HepG2 (cell line): ENCODE data around the gene CADM2. TPM values are rescaled to one million over a fixed set of nuclear protein-coding genes. Genes with fewer than 3 reads are reported as not detected.

Source experiments
- ATAC-seq: fragments of 200-7000 bp; cut with Tn5 transposase; 3 replicates; pipeline ENCODE4 v1.9.1; 2020; ENCODE audit warnings: mild to moderate bottlenecking, moderate library complexity
- BruUV-seq: library from RNA; stranded (reverse); fragments of 400-500 nt; replicated peaks from 2 replicates; lab custom pipeline; 2021; lab: Mats Ljungman, UMichigan
- CTCF ChIA-PET: fragments of 300-600 bp; formaldehyde crosslinking; extraction: SDS; loops from one replicate; lab custom pipeline; 2021; ENCODE audit warnings: low total read pairs, inconsistent platforms, low intra/inter-chr PET ratio; lab: Yijun Ruan, JAX
- POLR2A ChIA-PET: fragments of 350-600 bp; sonication (Branson Sonifier 250); formaldehyde crosslinking; loops from one replicate; lab custom pipeline; 2020; ENCODE audit warnings: antibody characterized with exemption, inconsistent platforms; lab: Yijun Ruan, JAX
- DNase-seq: peaks from one replicate; pipeline ENCODE4 v3.0.0-alpha.2; 2015; ENCODE audit warnings: low spot score
- FAIRE-seq: peaks from 3 replicates; lab custom pipeline; 2011; peaks lifted over from hg19 to GRCh38; lab: Jason Lieb, UNC
- H2AFZ ChIP-seq: one replicate; pipeline ENCODE4 v1.6.1; 2011; ENCODE audit warnings: low read length, inconsistent platforms
- H3K27ac ChIP-seq: fragments of 300-600 bp; 3 replicates; pipeline ENCODE4 v1.8.0; 2011; ENCODE audit warnings: mixed run types, mild to moderate bottlenecking, mixed read lengths, low read length, inconsistent platforms; ENCODE audit not compliant: insufficient read depth; ENCODE audit errors: extremely low read length
- H3K27me3 ChIP-seq, 2 experiments: fragments of 200-600 bp in 1 of 2; 2 replicates in 1 of 2; 3 replicates in 1 of 2; pipeline versions ENCODE4 v1.6.0 to v1.8.0; 2011; ENCODE audit warnings: low read length in 2 of 2, mild to moderate bottlenecking in 2 of 2, moderate library complexity in 2 of 2, inconsistent platforms in 1 of 2; ENCODE audit not compliant: insufficient read depth in 2 of 2, control insufficient read depth in 1 of 2
- H3K36me3 ChIP-seq, 2 experiments: fragments of 200-600 bp in 1 of 2; replicated peaks in 1 of 2; 2 replicates in 1 of 2; 3 replicates in 1 of 2; pipeline versions ENCODE4 v1.5.1 to v1.8.0; 2011; ENCODE audit warnings: low read length in 2 of 2, inconsistent platforms in 1 of 2; ENCODE audit not compliant: insufficient read depth in 2 of 2, control insufficient read depth in 1 of 2
- H3K4me1 ChIP-seq: 2 replicates; pipeline ENCODE4 v1.5.1; 2012; ENCODE audit warnings: low read length, inconsistent platforms; ENCODE audit not compliant: insufficient read depth
- H3K4me2 ChIP-seq: 2 replicates; pipeline ENCODE4 v1.6.0; 2011; ENCODE audit warnings: low read depth, low read length, inconsistent platforms
- H3K4me3 ChIP-seq, 3 experiments: fragments of 200-600 bp in 1 of 3; sonication (generic), shearing (Covaris generic) in 1 of 3; replicated peaks in 1 of 3; 2 replicates each; pipeline ENCODE4 v1.5.1; 2011 to 2016; ENCODE audit warnings: low read length in 3 of 3, inconsistent platforms in 2 of 3, low read depth in 2 of 3, mild to moderate bottlenecking in 2 of 3, control low read depth in 1 of 3, mixed read lengths in 1 of 3; ENCODE audit not compliant: insufficient read depth in 1 of 3
- H3K79me2 ChIP-seq: one replicate; pipeline ENCODE4 v1.6.1; 2011; ENCODE audit warnings: low read length, inconsistent platforms; ENCODE audit not compliant: insufficient read depth
- H3K9ac ChIP-seq: 2 replicates; pipeline ENCODE4 v1.6.0; 2011; ENCODE audit warnings: mild to moderate bottlenecking, low read depth, low read length, inconsistent platforms; ENCODE audit not compliant: insufficient read depth
- H3K9me3 ChIP-seq: 2 replicates; pipeline ENCODE4 v1.5.1; 2012; ENCODE audit warnings: mild to moderate bottlenecking, low read length
- H4K20me1 ChIP-seq: 2 replicates; pipeline ENCODE4 v1.6.0; 2011; ENCODE audit warnings: inconsistent platforms, mild to moderate bottlenecking, low read length, moderate library complexity; ENCODE audit not compliant: insufficient read depth
- AFF4 ChIP-seq: sonication (generic); formaldehyde crosslinking; IDR thresholded peaks from 2 replicates; pipeline ENCODE4 v1.4.0; 2020; ENCODE audit warnings: missing genetic modification reagents
- ASH2L ChIP-seq: fragments of 300-600, 200-600 bp; sonication (generic); IDR thresholded peaks from 2 replicates; pipeline ENCODE4 v1.7.0; 2017; ENCODE audit warnings: low read depth, mild to moderate bottlenecking, moderate library complexity, mixed read lengths, low read length; ENCODE audit not compliant: insufficient read length
- CCAR2 ChIP-seq: fragments of 200-400 bp; formaldehyde crosslinking; optimal IDR thresholded peaks from 2 replicates; pipeline ENCODE3; 2018; ENCODE audit warnings: low read depth, mild to moderate bottlenecking, low read length, moderate library complexity
- CHCHD3 ChIP-seq: sonication (generic); formaldehyde crosslinking; IDR thresholded peaks from 2 replicates; pipeline ENCODE4 v1.8.0; 2022; ENCODE audit warnings: mild to moderate bottlenecking, missing genetic modification reagents, moderate library complexity
- IKZF5 ChIP-seq: IDR thresholded peaks from 2 replicates; pipeline ENCODE4 v1.6.1; 2018; ENCODE audit warnings: missing genetic modification reagents, mild to moderate bottlenecking, missing compliant biosample characterization
- NCOA1 ChIP-seq: sonication (generic); formaldehyde crosslinking; IDR thresholded peaks from 2 replicates; pipeline ENCODE4 v1.9.0; 2021; ENCODE audit warnings: missing genetic modification reagents
- NFE2 ChIP-seq: sonication (generic); formaldehyde crosslinking; IDR thresholded peaks from 2 replicates; pipeline ENCODE4 v1.4.0; 2020; ENCODE audit warnings: missing genetic modification reagents
- NKX3-1 ChIP-seq: sonication (generic); formaldehyde crosslinking; IDR thresholded peaks from 2 replicates; pipeline ENCODE4 v1.5.0; 2020; ENCODE audit warnings: missing genetic modification reagents
- THAP8 ChIP-seq: sonication (generic); formaldehyde crosslinking; IDR thresholded peaks from 2 replicates; pipeline ENCODE4 v1.5.1; 2020; ENCODE audit warnings: missing genetic modification reagents, mild to moderate bottlenecking, borderline replicate concordance
- ZBTB42 ChIP-seq: sonication (generic); formaldehyde crosslinking; IDR thresholded peaks from 2 replicates; pipeline ENCODE4 v1.5.0; 2020; ENCODE audit warnings: mild to moderate bottlenecking, missing genetic modification reagents
- ZNF24 ChIP-seq: fragments of 450-650 bp; IDR thresholded peaks from 2 replicates; pipeline ENCODE4 v1.6.1; 2017; ENCODE audit warnings: antibody characterized with exemption, mild to moderate bottlenecking
- ZNF546 ChIP-seq: sonication (generic); formaldehyde crosslinking; conservative IDR thresholded peaks from 2 replicates; pipeline ENCODE4 v1.8.1; 2023; ENCODE audit warnings: mild to moderate bottlenecking, missing genetic modification reagents
- ZNF563 ChIP-seq: sonication (generic); formaldehyde crosslinking; IDR thresholded peaks from 2 replicates; pipeline ENCODE4 v1.8.0; 2022; ENCODE audit warnings: mild to moderate bottlenecking, moderate library complexity, missing genetic modification reagents
- ZNF746 ChIP-seq: sonication (generic); formaldehyde crosslinking; IDR thresholded peaks from 2 replicates; pipeline ENCODE4 v1.8.0; 2022; ENCODE audit warnings: mild to moderate bottlenecking, missing genetic modification reagents
- WGBS: methylation state at CpG from one replicate; pipeline ENCODE4 v1.1.6; 2017; ENCODE audit warnings: low lambda C conversion rate; 5-methylcytosine and 5-hydroxymethylcytosine counted together
- in situ Hi-C: cut with HindIII; loops from 2 replicates; pipeline ENCODE4 v1.10.0; 2017; ENCODE audit warnings: low pct_unique_long_range_greater_than_20kb; ENCODE audit not compliant: extremely low pct_ligation_motif_present
- intact Hi-C: fragments of 100-400 bp; cut with micrococcal nuclease; formaldehyde crosslinking; loops from one replicate; pipeline ENCODE4 v1.10.0; 2022; ENCODE audit not compliant: unreplicated experiment
- polyA plus RNA-seq, 8 experiments: library from polyadenylated mRNA; depleted of rRNA in 3 of 8; stranded (reverse) in 7 of 8; unstranded in 1 of 8; fragments of >200 nt; fragmentation: Illumina TruSeq in 4 of 8; extraction: Trizol in 4 of 8; gene quantifications; 2 replicates each; pipeline versions ENCODE4 v1.2.1 to v1.2.3, GENCODE V29; 2011 to 2016; ENCODE audit warnings: low read depth in 4 of 8, missing spikeins in 1 of 8, mixed read lengths in 1 of 8; ENCODE audit not compliant: insufficient read depth in 1 of 8
- total RNA-seq, 5 experiments: library from RNA; depleted of rRNA; stranded (reverse); fragments of >200 nt; fragmentation: Illumina TruSeq; extraction: Trizol; gene quantifications; 2 replicates each; pipeline ENCODE4 v1.2.3, GENCODE V29; 2016; ENCODE audit warnings: low read depth in 1 of 5

CADM2 gene
- total and polyA plus RNA-seq, 2 of the 13 experiments (the other 11 are each of a cell fraction or from before 2014, with no cell fraction given): not detected

- no peak overlapping the region for H3K4me3 ChIP-seq
- TF ChIP-seq ZNF746 (no peak), ZNF24 (no peak), ZBTB42 (no peak), NFE2 (no peak), NCOA1 (no peak), ZNF563 (CRISPR knock-in tag) (no peak)
- H3K27me3 ChIP-seq: no peaks in the 10 kb centered on the region
- no peak for FAIRE-seq
- H3K4me1 ChIP-seq: no peaks in the 10 kb centered on the region
- 15% methylated on average over 2 of the region's 2 CpGs for WGBS
- no peaks in the 10 kb centered on the region for H3K79me2 ChIP-seq
- intact Hi-C loops: no loop called here
- H4K20me1 ChIP-seq: no peaks in the 10 kb centered on the region
- BruUV-seq: no TSS peak
- no peak overlapping the region for H3K27ac ChIP-seq
- H3K4me2 ChIP-seq: no peak overlapping the region
- no peaks in the 10 kb centered on the region for H3K9me3 ChIP-seq
- in situ Hi-C loops: no loop called here
- ChIA-PET CTCF (no interaction called here), POLR2A (no interaction called here)
- no peak for DNase-seq
- no peaks in the 10 kb centered on the region for H3K36me3 ChIP-seq
- no peak overlapping the region for H2AFZ ChIP-seq
- H3K9ac ChIP-seq: no peak overlapping the region
- ATAC-seq: no peak
Measured at GRCh38 chr3:84980456-84980855, 21.7 kb downstream of the CADM2 start.

- 11% methylated on average over 3 of the region's 3 CpGs for WGBS
- no peak for TF ChIP-seq AFF4 (CRISPR knock-in tag)
- TF ChIP-seq CCAR2: no peak
- TF ChIP-seq CHCHD3 (CRISPR knock-in tag): no peak
- TF ChIP-seq THAP8: no peak
- no peak for TF ChIP-seq ASH2L
- TF ChIP-seq IKZF5 (CRISPR knock-in tag): no peak
- TF ChIP-seq NKX3-1 (CRISPR knock-in tag): no peak
- TF ChIP-seq ZNF546: no peak
Measured at GRCh38 chr3:84983490-84983889, 24.7 kb downstream of the CADM2 start.

More at GRCh38 chr3:84983490-84983889, 24.7 kb downstream of the CADM2 start:
- H3K27ac ChIP-seq: no peak overlapping the region
- in situ Hi-C loops: no loop called here
- no peaks in the 10 kb centered on the region for H3K9me3 ChIP-seq
- no peak overlapping the region for H2AFZ ChIP-seq
- POLR2A ChIA-PET: no interaction called here
- H3K79me2 ChIP-seq: no peaks in the 10 kb centered on the region
- intact Hi-C loops: no loop called here
- ATAC-seq: no peak
- H3K36me3 ChIP-seq: no peaks in the 10 kb centered on the region
- BruUV-seq: no TSS peak
- no peaks in the 10 kb centered on the region for H3K4me1 ChIP-seq
- no peak for FAIRE-seq
- H3K4me3 ChIP-seq: no peak overlapping the region
- H4K20me1 ChIP-seq: no peaks in the 10 kb centered on the region
- CTCF ChIA-PET: no interaction called here
- H3K27me3 ChIP-seq: no peaks in the 10 kb centered on the region
- no peak overlapping the region for H3K9ac ChIP-seq
- DNase-seq: no peak
- H3K4me2 ChIP-seq: no peak overlapping the region
